Suppressor macrophage treated with lipopolysaccharide for 4 hours (primary cell): ENCODE data around the gene SYNDIG1L.
"Not testable (repeated sequence)": the region's sequence is repeated elsewhere in the genome, so short reads cannot be mapped to it uniquely, and the experiment has no call there.

Experiments
- DNase-seq: peaks from one replicate; pipeline ENCODE4 v3.0.0-alpha.2; 2020

The SYNDIG1L gene

DNA sequence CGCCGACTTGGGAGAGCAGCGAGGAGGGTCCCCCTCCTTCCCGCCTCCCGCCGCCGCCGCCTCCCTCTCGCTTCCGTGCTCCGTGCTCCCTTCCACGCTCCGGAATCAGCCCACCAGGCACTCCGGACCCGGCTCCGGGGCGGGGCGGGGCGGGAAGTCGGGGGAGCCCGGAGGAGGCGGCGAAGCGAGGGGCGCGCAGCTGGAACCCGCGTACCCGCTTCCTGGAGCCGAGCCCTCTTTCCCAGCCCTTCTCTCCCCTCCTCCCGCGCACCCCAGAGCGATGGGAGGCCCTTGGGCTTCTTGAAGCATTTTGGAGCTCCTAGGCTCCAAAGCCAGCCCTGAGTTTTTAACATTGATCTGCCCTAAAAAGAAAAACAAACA, at the start of gene SYNDIG1L:
Gene SYNDIG1L, minus strand, starts transcription at position 9 of the 381 bp plus-strand sequence. CDS start 16,466 bp downstream, outside the sequence.
- no peak for DNase-seq

DNA sequence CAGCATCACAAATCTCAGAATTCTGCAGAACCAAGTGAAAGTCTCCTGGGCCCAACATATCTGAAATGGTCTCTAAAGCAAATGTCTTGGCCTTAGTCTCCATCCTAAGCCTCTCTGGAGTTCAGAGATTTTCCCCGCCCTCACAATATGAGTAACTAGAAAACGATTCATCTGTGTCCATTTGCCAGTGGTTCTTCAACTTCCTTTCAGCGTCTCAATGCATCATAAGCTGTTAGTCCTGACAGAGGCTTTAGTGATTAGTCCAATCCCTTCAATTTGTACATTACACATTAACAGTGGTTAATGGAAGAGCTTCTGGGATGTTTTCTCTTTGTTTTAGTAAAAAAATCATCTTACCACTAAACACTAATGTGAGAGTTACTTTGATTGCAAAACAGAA, 49.7 kb upstream of the SYNDIG1L start:
- DNase-seq, result peak; percentile 47

DNA sequence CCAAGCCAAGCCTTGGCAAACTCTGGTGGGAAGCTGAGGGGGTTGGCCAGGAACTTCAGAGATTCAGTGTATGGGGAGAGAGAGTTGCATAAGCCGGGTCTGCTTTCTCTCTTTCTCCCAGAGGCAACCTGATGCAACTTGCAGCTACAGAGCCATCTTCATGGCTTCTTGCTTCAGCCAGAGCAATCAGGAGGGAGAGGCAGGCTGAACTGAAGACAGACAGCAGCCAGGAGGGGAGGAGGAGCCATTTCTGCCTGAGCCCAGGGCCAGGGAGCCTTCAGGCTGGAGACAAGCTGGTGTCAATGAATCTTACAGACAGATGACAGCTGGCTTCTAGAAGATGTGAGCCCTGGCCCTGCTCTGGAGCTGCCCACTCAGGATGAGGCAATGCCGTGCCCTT, 48.4 kb upstream of the SYNDIG1L start:
- DNase-seq, result peak; percentile 11

DNA sequence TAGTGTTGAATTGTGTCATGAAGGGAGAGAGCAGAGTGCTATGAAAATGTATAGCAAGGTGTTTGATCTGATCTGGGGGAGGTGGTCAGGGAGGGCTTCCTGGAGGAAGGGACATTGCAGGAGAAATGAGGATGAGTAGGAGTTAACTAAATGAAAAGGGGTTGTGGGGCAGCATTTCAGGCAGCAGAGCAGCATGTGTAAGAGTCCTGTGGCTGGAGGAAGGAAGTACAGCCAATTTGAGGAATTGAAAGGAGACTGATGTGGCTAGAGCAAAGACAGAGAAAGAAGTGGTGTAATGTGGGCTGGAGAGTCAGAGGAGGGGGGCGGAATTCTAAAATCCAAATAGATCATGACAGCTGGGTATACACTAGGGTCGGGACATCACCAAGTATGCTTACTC, 46.6 kb upstream of the SYNDIG1L start:
- peak; percentile 74 for DNase-seq

DNA sequence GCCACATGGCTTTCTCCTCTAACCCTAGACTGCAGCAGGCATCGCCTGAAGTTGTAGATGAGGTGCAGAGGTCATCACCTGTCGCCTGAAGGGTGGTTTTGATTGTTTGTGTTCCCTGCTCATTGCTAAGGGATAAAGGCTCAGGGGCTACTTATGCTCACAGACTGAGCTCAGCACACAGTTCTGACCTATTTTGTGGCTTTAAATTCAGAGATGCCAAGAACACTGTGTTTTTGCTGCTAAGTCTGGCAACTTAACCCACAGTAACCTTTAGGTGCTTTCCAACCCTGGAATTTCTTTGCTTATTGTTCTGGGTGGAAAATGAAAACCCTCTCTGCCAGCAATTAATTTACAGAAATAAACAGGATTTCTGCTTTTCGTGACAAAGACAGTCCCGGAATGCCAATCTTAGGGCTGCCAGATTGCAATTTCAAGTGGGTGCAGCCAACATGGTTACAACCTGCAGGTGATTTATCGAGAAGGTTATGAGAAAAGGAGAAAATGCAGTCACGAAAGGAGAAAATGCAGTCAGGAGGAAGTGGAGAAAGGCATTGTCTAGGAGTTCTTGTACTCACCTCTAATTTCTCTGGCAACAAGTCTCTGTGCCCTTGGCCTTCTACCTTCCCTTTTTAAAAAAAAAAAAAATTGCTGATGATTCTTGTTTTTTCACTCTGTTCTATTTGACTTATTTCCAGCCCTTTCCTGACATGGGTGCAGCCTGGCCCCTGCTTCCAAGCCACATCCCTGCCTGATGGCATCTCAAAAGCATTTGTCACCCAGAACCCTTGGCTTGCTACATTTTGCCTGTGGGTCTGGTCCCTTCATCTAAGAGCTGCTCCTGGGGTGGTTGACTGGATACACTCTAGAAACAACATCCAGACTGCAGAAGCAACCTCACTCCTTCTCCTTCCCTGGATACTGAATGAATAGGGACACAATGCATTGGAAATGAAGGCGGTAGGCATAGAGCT, 43.8 kb upstream of the SYNDIG1L start:
- no peak for DNase-seq

DNA sequence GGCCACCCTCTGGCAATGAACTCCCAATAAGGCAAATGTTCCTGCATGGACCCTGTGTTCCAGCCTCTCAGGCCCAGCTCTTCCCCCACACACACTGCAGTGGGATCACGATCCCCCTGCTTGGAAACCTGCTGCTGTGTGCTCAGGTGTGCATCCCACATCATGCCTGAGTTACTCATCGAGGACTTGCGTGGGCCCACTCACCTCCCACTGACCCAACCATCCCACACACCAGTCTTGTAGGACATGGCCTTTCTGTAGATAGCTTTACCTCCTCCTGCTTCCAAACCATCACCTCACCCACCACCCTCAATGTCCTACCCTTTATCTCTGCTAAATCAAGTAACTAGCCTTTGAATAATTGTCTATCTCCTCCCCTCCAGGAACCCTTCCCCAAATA, 42.5 kb upstream of the SYNDIG1L start:
- DNase-seq, result no peak

DNA sequence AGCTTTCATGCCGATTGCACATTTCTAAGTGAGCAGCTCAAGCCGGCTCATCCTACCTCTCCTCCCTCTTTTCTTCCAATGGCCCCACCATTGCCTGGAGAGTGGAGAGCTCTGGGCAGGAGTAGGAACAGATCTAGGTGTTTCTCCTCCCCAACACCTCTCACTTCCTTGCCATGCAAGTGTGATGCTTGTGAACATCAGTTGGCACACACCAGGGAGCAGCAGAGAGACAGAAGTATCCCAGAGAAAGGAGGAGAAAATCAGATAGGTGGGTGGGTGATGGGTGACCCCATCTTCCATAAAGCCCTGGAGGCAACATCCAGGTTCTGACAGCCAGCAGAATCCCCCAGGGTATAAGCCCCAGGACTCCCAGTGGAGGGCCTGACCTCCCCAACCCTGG, 39.3 kb upstream of the SYNDIG1L start:
- DNase-seq, result no peak

DNA sequence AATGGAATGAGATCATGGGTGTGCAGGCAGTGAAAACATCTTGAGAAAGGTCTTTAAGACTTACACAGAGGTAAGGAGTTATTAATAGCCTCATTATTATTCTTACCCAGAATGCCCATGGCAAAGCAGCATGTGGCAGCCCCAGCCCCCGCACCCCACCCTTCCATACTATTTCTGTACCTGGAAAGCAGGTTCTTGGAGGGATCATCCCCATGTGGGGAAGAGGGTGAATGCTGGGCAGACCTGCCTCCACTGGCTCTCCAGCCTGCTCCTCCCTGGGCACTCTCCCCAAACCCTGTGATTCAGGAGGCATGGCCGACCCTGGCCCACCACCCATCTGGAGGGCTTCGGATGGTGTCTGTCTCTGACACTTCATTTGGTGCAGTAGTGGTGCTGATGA, 38.8 kb upstream of the SYNDIG1L start:
- no peak for DNase-seq

DNA sequence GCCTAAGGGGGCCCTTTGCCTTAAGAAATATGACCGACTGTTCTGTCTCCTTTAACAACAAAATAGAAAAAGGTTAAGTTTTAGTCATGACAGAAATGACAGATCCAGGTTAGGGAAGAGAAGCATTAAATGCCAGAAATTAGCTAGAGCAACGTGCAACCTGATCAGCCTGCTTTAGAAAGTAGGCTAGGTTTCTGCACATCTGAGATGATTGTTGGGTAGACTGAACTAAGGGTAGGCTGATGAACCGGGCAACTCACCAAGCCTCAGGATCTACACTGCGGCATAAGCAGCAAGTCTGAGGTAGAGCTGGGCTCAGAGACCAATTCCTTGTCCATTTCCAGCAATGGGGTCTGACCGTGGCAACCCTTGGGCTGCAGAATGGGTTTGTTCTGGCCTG, 37.7 kb upstream of the SYNDIG1L start:
- DNase-seq, result no peak

DNA sequence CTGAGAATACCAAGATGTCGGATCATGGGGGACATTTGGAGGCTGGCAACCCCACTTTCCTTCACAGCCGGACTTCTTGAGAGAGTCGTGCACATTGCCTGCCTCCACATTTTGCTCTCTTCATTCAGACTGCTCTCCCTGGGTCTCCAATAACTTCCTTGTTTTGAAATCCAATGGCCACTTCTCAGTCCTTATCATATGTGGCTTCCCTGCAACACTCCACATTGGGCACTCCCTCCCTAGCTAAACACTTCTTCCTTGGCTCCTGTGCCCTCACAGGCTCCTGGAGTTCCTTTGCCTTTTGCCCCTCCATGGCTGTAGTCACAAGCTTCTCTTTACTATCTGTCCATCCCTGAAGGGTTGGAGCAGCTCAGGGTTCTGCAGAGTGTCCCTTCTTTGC, 37.0 kb upstream of the SYNDIG1L start:
- DNase-seq, result no peak

DNA sequence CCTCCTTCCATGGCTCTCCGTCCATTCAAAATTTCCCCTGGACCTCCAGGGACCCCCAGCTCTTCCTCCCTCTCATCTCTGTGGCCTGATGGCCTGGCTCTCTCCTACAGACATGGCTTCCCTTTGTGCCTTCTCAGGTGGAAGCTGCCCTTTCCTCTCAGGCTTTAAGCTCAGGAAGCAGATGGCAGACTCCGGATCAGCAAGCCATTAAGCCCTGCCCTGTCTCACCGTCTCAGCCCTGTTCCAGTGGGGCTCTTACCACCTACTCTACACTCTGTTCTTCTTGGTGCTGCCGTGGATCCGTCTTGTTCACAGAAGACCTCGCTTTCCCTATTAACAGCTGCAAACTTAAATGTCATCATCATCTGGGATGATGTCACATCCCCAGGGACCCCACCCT, 34.0 kb upstream of the SYNDIG1L start:
- no peak for DNase-seq

DNA sequence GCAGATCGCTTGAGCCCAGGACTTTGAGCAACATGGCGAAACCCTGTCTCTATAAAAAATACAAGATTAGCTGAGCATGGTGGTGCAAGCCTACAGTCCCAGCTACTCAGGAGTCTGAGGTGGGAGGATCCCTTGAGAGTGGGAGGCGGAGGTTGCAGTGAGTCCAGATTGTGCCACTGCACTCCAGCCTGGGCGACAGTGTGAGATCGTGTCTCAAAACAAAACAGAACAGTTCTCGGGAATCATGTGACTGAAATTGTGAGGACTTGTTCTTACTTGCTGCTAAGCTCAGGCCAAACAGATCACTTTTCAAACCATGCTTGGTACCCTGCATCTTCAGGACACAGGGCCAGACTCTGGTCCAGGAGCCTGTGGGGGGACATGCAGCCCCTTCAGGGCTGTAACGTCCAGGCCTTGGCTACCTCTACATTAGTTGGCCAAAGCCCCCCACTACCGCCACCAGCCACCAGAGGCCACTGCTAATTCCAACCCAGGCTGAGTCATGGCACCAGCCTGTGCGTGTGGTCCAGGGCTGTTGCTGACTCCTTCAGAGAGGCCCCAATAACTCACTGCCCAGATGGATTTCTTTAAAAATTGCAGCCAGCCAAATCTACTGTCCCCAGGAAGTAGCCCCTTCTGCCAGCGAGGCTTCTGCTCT, 33.4 kb upstream of the SYNDIG1L start:
- DNase-seq, result peak; percentile 64

DNA sequence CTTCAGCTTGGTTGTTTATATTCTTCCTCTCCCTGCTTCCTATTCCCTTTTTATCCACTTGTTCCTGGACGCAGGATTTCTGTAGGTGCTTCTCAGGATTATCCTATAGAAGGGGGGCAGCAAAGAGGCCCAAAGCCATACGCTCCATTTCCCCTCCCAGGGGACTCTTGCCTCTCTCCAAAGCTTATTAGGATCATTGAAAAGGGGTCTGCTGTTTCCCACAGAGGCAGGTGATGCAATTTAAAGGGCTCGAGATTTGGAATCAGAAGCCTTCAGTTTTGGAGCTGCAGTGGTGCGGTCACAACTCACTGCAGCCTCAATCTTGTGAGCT, 31.5 kb upstream of the SYNDIG1L start:
- no peak for DNase-seq

DNA sequence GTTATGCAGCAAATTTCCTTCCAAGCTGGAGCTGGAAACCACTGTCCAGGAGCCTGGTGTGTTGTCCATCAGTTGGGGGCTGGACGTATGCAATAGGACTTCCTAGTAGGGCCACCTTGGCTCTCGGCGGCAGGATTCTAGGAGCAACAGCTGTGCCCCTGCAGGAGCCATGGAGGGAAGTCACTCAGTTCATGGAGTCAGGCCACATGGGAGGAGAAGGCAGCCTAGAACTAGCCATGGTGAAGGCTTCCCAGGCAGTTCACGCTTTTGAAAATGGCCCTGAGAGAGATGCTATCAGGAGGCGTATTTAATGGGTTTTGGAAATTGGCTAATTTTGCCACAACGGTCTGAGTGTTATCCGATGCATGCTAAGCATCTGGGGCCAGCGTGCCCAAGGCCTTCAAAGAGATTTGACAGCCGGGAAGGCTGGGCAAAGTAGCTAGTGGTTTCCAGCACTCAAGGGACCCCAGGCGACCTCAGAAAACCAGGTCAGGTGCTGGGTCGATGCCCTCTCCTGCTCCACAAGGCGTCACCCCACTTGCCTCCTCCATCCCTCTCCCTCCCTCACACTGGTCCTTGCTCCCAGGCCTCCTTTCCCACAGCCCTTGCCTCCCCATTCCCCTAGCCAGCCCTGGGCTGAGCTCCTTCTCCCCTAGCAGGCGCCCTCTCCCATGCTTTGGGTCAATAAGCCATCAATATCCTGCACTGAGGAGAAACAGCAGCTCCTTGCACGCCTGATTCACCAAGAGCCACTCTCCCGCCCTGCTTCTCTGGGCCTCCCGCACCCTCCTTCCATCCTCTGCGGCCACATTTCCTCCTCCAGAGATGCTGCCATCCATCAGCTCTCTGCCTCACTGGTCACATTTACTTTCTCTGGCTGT, 30.9 kb upstream of the SYNDIG1L start:
- no peak for DNase-seq

DNA sequence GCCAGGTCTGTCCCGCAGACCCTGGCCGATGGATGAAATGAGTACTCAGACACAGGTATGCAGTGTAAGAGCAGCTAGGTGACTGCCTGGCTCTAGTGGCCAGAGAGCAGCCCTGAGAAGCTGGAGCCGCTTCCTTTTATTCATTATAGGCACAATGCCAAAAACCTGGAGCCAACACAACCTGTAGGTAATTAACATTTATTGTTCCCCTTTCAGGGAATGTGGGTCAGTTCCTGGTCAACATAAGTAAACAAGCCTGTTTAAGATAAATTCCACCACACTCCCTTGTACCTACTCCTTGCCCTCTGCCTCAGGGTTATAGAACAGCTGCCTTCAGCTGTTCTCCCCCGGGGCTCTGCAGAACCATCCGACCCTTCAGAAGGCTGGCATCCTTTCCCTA, 28.4 kb upstream of the SYNDIG1L start:
- DNase-seq, result not testable (repeated sequence)

DNA sequence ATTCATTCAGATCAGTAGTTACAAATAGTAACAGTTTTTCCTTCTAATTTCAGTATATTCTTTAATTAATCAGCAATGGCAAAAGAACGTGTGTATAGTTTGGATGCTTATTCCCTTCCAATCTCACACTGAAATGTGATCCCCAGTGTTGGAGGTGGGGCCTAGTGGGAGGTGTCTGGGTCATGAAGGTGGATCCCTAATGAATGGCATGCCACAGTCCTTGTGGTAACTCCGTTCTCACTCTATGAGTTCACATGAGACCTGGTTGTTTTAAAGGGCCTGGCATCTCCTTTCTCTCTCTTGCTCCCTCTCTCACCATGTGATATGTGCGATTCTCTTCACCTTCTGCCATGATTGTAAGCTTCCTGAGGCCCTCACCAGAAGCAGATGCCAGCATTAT, 18.9 kb upstream of the SYNDIG1L start:
- no peak for DNase-seq

DNA sequence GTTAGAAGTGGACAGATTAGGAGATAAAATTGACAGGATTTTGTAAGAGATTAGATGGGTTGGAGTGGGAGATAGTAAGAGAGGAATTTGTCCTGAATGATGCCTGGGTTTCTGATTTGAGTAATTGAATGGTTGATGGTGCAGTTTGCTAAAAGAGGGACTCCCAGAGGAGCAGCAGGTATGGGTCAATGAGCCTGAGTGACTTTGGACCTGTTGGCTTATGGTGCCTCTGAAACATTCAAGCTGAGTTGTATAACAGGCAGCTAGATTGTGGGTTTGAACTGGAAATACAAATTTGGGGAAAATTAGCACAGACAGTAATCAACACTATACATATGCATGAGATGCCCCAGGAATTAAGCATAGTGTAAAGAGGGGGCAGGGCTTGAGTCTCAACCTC, 16.7 kb upstream of the SYNDIG1L start:
- DNase-seq, result no peak

DNA sequence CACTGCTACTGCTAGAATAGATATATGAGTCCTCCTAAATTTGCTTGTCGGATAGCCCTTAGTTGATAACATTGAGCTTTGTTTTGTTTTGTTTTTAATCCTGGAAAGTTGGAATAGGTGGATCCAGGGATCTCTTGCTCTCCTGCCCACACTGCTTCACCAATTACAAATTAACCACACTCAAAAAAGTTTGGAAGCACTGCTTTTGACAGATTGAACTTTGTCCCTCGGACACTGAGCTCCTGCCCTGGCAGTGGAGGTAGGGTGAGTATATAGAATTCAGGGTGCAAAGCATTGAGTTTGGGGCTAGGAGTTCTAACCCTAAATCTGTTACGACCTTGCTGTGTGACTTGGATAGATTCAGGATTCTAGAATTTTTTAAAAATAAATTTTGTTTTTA, 15.1 kb upstream of the SYNDIG1L start:
- no peak for DNase-seq

DNA sequence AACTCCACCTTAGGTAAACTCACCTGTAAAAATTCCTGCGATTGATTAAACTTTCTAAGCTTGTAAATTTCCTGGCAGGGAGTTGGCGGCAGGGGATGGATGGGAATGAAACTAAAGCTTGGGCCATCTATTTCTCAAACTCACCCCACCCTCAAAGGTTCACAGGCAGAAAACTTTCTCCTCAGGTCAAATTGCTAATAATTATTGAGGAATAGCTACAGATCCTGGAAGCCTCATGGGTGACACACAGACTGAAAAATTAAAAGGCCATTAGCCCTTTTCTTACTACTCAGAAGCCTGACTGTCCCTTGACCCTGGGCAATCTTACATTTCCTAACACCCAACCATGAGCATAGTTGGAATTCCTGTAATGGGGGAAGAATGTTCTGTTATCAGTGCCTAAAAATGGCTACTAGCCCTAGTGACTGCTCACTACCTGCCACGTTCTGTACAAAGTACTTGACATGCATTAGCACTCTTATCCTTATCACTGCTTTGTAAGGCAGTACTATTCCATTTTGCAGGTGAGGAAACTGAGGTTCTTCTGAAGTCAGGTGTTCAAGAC, 12.4 kb upstream of the SYNDIG1L start:
- DNase-seq, result no peak

DNA sequence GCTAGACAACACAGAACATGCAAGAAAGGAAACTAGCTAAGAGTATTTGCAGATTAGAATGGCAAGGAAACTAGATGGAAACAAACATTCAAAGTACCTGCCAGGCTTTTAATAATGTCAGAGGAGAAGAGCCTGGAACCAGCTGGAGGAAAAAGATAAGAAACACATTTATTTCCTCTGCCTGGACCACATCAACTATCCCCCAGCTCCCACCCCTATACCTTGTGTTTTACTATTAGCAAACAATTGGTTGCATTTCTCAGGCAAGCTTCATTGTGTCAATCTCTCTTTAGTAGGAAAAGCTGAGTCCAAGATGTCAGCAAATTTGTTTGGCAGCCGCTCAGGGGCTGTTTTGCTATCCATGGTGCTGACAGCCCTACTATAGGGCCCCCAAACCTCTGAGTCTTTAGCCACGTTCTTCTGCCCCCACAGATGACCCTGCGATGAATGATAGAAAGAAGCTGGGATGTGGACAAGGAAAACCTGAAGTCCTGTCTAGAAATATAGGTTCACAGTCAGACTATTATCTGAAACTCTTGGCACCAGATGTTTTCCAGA, 11.6 kb upstream of the SYNDIG1L start:
- DNase-seq, result no peak

DNA sequence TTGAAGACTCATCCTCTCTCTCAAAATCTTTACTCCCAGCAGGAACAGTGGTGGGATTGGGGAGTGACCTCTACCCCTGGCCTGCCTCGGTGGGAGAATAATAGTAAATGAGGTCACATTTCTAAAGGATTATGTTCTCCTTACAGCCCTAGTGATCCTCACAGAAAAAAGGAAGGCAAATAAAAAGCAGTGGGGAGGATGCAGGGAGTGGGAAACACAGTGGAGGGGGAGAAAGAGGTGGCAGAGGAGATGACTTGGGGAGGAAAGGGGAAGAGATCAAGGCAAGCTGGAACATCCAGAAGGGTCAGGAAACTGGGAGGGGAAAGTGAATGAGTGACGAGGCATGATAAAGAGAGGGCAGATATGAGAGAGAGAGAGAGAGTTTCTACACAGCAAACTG, 8.3 kb upstream of the SYNDIG1L start:
- no peak for DNase-seq

DNA sequence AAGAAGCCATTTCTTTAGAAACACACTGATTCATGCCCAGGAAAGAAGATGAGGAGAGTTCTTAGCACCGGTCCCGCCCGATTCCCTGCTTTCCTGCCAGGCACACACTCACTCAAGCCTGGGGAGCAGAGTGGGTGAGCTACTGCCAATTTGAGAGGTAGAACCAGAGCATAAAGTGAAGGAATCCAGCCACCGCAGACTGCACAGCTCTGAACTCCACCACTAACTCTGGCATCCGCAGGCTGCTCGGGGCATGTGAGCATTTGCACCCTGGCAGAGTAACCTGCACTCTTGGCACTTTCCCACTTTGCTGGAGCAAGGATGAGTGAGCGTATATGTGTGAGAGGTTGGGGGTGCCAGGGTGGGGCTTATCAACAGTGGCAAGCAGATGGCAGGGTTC, 4.0 kb upstream of the SYNDIG1L start:
- no peak for DNase-seq

DNA sequence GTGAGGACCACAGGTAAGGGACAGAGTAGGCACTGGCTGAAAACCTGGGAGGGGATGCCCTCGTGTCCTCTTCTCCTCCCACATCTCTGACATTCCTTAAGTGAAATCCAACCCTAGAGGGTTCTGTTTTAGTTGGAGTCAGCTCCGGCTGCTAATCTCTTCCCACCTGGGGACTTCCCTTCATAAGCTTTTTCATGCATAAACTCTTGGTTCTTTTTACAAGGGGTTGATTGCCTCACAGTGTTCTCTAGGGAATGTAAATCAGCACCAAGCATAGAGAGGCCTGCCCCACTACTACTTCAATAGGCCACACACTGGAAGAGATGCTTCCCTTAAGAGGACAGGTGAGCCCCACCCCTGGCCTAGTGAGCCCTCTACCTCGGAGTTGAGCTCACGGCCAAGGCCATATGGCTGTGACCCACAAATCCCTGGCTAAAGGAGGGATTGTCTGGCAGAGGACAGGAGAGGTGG, 3.2 kb upstream of the SYNDIG1L start:
- DNase-seq, result no peak
